ENCODE measurements around the gene ENOX1. TPM values are rescaled to one million over a fixed set of nuclear protein-coding genes. Genes with fewer than 3 reads are reported as not detected.
"Not testable (repeated sequence)": the region's sequence is repeated elsewhere in the genome, so short reads cannot be mapped to it uniquely, and the experiment has no call there.

ENOX1 gene
- total RNA-seq, 2 experiments from 2014 or later = 0.09 TPM

- ChIA-PET CTCF (no interaction called here), POLR2A (no interaction called here)
- no peaks in the 10 kb centered on the region for H3K4me1 Mint-ChIP-seq (ENCODE audit: low read depth)
- H3K4me3 Mint-ChIP-seq = no peak overlapping the region
- TF ChIP-seq CTCF (IDR thresholded peaks at IDR 0.05) = no peak
- H3K36me3 Mint-ChIP-seq (ENCODE audit: low read depth) = no peaks in the 10 kb centered on the region
- H3K27me3 Mint-ChIP-seq = no peaks in the 10 kb centered on the region
- DNase-seq (no peak), ATAC-seq (no peak)
- intact Hi-C loops (cut with micrococcal nuclease) = no loop called here
- H3K9me3 Mint-ChIP-seq = no peaks in the 10 kb centered on the region
- no peak overlapping the region for H3K27ac Mint-ChIP-seq
Observed at GRCh38 chr13:43425234-43425633, 361.5 kb downstream of the ENOX1 start.

GRCh38 chr13:43424412-43424811, 362.4 kb downstream of the ENOX1 start:
- CTCF ChIA-PET = no interaction called here
- Mint-ChIP-seq H3K27ac (no peak overlapping the region), H3K4me1 (ENCODE audit: low read depth) (no peaks in the 10 kb centered on the region), H3K36me3 (ENCODE audit: low read depth) (no peaks in the 10 kb centered on the region), H3K27me3 (no peaks in the 10 kb centered on the region), H3K4me3 (no peak overlapping the region), H3K9me3 (no peaks in the 10 kb centered on the region)
- no peak for TF ChIP-seq CTCF (IDR thresholded peaks at IDR 0.05)
- intact Hi-C loops (cut with micrococcal nuclease) = no loop called here
- DNase-seq (no peak), ATAC-seq (no peak)
- POLR2A ChIA-PET = no interaction called here

GRCh38 chr13:43422116-43422515, 364.7 kb downstream of the ENOX1 start:
- ATAC-seq (no peak), DNase-seq (no peak)
- Mint-ChIP-seq H3K4me1 (ENCODE audit: low read depth) (no peaks in the 10 kb centered on the region), H3K27ac (no peak overlapping the region), H3K36me3 (ENCODE audit: low read depth) (no peaks in the 10 kb centered on the region), H3K27me3 (no peaks in the 10 kb centered on the region), H3K9me3 (no peaks in the 10 kb centered on the region), H3K4me3 (no peak overlapping the region)
- POLR2A ChIA-PET = no interaction called here
- intact Hi-C loops (cut with micrococcal nuclease) = no loop called here
- no peak for TF ChIP-seq CTCF (IDR thresholded peaks at IDR 0.05)
- CTCF ChIA-PET = no interaction called here

GRCh38 chr13:43416842-43417241, 369.9 kb downstream of the ENOX1 start:
- H3K27me3 Mint-ChIP-seq; CTCF ChIA-PET; H3K4me3 Mint-ChIP-seq; POLR2A ChIA-PET; H3K36me3 Mint-ChIP-seq (ENCODE audit: low read depth); ATAC-seq; H3K9me3 Mint-ChIP-seq; DNase-seq; intact Hi-C loops (cut with micrococcal nuclease); H3K27ac Mint-ChIP-seq; H3K4me1 Mint-ChIP-seq (ENCODE audit: low read depth): not testable (repeated sequence)

- intact Hi-C loops (cut with micrococcal nuclease); ATAC-seq; H3K9me3 Mint-ChIP-seq; H3K36me3 Mint-ChIP-seq (ENCODE audit: low read depth); H3K4me1 Mint-ChIP-seq (ENCODE audit: low read depth); CTCF ChIA-PET; H3K27ac Mint-ChIP-seq; POLR2A ChIA-PET; H3K27me3 Mint-ChIP-seq; H3K4me3 Mint-ChIP-seq; DNase-seq: not testable (repeated sequence)
Observed at GRCh38 chr13:43416408-43416807, 370.4 kb downstream of the ENOX1 start.

GRCh38 chr13:43415903-43416391, 370.8 kb downstream of the ENOX1 start:
- POLR2A ChIA-PET; H3K27ac Mint-ChIP-seq; H3K4me3 Mint-ChIP-seq; H3K36me3 Mint-ChIP-seq (ENCODE audit: low read depth); H3K9me3 Mint-ChIP-seq; H3K27me3 Mint-ChIP-seq; intact Hi-C loops (cut with micrococcal nuclease); CTCF ChIA-PET; H3K4me1 Mint-ChIP-seq (ENCODE audit: low read depth); ATAC-seq; DNase-seq: not testable (repeated sequence)

GRCh38 chr13:43414111-43414510, 372.7 kb downstream of the ENOX1 start:
- intact Hi-C loops (cut with micrococcal nuclease) = no loop called here

More at GRCh38 chr13:43414111-43414510, 372.7 kb downstream of the ENOX1 start:
- H3K9me3 Mint-ChIP-seq = no peaks in the 10 kb centered on the region
- H3K36me3 Mint-ChIP-seq (ENCODE audit: low read depth) = no peaks in the 10 kb centered on the region
- ChIA-PET CTCF (no interaction called here), POLR2A (no interaction called here)
- no peak overlapping the region for H3K4me3 Mint-ChIP-seq
- ATAC-seq (no peak), DNase-seq (no peak)
- no peaks in the 10 kb centered on the region for H3K4me1 Mint-ChIP-seq (ENCODE audit: low read depth)
- H3K27me3 Mint-ChIP-seq = peaks cover 11% of the 10 kb centered on the region
- no peak for TF ChIP-seq CTCF (IDR thresholded peaks at IDR 0.05)
- no peak overlapping the region for H3K27ac Mint-ChIP-seq
